NCI-H1694 treated with DMSO at 0.1 percent for 48 hours (cell line): ENCODE data around the gene CDK9.
A peak's percentile ranks its signal among the peaks of the same experiment; 100 is the strongest.
"Not testable (repeated sequence)": the region's sequence is repeated elsewhere in the genome, so short reads cannot be mapped to it uniquely, and the experiment has no call there.

Experiments
- DNase-seq: peaks from one replicate; lab custom pipeline; 2025; lab: John Stamatoyannopoulos, UW

CDK9 gene

GRCh38 chr9:127780126-127780885 is 5.5 kb upstream of the CDK9 start:
- no peak for DNase-seq

GRCh38 chr9:127780909-127781308 is 4.9 kb upstream of the CDK9 start:
- not testable (repeated sequence) for DNase-seq

GRCh38 chr9:127781806-127782205 is 4.0 kb upstream of the CDK9 start:
- no peak for DNase-seq

- no peak for DNase-seq
These were observed 2.5 kb upstream of the CDK9 start for GRCh38 chr9:127783111-127784008.

- peak; percentile 54 for DNase-seq
These were observed 556 bp upstream of the CDK9 start for GRCh38 chr9:127785023-127785932.

- no peak for DNase-seq
These were observed 905 bp downstream of the CDK9 start for GRCh38 chr9:127786773-127787104.

- no peak for DNase-seq
These were observed 2.6 kb downstream of the CDK9 start for GRCh38 chr9:127788337-127789011.

GRCh38 chr9:127789179-127789578 is 3.3 kb downstream of the CDK9 start:
- DNase-seq, result no peak

GRCh38 chr9:127790094-127790855 is 4.4 kb downstream of the CDK9 start:
- no peak for DNase-seq

- DNase-seq, result no peak
These were observed 5.3 kb downstream of the CDK9 start for GRCh38 chr9:127791085-127791484.

- no peak for DNase-seq
These were observed 6.7 kb downstream of the CDK9 start for GRCh38 chr9:127792417-127793031.

GRCh38 chr9:127793093-127793708 is 7.4 kb downstream of the CDK9 start:
- peak; percentile 64 for DNase-seq

GRCh38 chr9:127794001-127794791 is 8.4 kb downstream of the CDK9 start:
- DNase-seq, result no peak

- DNase-seq, result no peak
These were observed 10.5 kb downstream of the CDK9 start for GRCh38 chr9:127796225-127796813.

GRCh38 chr9:127796852-127797370 is 11.1 kb downstream of the CDK9 start:
- DNase-seq, result no peak

GRCh38 chr9:127801955-127802575 is 16.2 kb downstream of the CDK9 start:
- no peak for DNase-seq

GRCh38 chr9:127802576-127803443 is 17.0 kb downstream of the CDK9 start, which contains the start of gene FPGS:
Gene FPGS (plus strand): TSS chr9:127802882. CDS start chr9:127802925, 43 bp downstream.
- peak; percentile 78 for DNase-seq
